SKM-1 treated with dmso at 0.1 percent for 144 hours (cell line): ENCODE results near the gene TMEM40.
"Not testable (repeated sequence)": the region's sequence is repeated elsewhere in the genome, so short reads cannot be mapped to it uniquely, and the experiment has no call there.

Experiments used
- DNase-seq: peaks from one replicate; lab custom pipeline; 2025; ENCODE audit not compliant: unreplicated experiment; lab: John Stamatoyannopoulos, UW

TMEM40 gene

DNA sequence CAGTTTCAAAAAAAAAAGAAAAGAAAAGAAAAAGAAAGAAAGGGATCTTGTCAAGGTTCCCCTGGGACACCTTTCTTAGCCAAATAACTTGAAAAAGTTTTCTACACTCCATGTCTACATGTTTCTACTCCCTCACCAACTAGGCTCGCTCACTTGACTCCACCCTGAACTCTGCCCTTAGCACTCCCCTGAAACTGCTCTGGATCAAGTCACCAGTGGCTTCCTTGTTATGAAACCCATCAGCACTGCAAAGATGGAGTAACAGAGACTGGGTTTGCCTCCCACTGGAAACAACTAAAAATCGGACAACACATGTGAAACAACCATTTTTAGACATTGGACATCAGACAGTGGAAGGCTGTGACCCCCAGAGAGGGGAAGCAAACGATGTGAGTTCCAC is 36.8 kb downstream of the TMEM40 start:
- DNase-seq, result no peak

DNA sequence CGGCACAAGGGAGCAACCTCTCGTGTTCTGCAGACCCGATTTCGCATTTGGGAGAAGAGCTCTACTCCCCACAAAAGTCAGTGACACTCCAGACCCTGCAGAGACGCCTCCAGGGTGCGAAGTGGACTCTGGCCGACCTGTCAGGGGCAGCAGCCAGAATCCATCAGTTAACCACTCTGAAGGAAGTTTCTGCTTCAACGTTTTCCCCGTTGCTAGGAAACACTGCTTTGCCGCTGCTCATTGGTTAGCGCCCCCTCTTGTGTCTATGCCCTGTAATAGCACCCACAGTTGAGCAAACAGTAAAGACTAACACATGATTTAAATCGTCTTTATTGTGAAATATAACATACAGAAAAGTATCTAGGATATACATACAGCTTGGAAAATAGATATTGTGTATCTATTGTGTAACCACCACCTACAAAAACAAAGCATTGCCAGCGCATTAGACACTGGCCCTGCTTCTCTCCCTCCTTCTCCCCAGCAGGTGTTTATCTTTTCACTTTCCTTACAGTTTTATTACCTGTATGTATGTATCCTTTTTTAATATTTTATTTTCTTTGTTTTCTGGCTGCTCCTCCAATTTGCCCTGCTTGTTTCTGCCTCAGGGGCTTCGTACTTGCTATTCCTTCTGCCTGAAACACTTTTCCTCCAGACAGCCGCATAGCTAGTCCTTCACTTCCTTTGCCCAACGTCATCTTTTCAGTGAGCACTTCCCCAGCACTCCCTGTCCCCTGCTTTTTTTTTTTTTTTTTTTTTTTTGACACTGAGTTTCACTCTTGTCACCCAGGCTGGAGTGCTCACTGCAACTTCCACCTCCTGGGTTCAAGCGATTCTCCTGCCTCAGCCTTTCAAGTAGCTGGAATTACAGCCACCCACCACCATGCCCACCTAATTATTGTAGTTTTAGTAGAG is 38.8 kb downstream of the TMEM40 start:
- peak; percentile 93 for DNase-seq

DNA sequence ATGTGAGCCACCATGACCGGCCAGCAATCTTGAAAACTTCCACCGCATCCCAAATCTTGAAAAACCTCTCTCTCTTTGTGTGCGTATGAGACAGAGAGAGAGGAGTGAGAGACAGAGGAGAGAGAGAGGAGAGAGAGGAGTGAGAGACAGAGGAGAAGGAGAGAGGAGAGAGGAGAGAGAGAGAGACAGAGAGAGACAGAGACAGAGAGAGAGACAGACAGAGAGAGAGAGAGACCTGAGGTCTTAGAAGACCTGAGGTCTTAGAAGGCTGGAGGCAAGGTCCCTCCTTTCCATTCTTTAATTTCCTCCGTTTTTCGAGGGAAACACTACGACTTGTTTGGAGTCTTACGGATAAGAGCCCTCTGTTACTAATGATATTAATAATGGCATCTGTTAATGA is 39.5 kb downstream of the TMEM40 start:
- no peak for DNase-seq

- DNase-seq, result no peak
These were observed 42.4 kb downstream of the TMEM40 start for GRCh38 chr3:12716605-12717151.

GRCh38 chr3:12714278-12714677 is 44.8 kb downstream of the TMEM40 start:
- no peak for DNase-seq

GRCh38 chr3:12710062-12710461 is 49.0 kb downstream of the TMEM40 start:
- no peak for DNase-seq

- no peak for DNase-seq
These were observed 49.7 kb downstream of the TMEM40 start for GRCh38 chr3:12709334-12709733.

GRCh38 chr3:12708584-12709192 is 50.4 kb downstream of the TMEM40 start:
- DNase-seq, result no peak

DNA sequence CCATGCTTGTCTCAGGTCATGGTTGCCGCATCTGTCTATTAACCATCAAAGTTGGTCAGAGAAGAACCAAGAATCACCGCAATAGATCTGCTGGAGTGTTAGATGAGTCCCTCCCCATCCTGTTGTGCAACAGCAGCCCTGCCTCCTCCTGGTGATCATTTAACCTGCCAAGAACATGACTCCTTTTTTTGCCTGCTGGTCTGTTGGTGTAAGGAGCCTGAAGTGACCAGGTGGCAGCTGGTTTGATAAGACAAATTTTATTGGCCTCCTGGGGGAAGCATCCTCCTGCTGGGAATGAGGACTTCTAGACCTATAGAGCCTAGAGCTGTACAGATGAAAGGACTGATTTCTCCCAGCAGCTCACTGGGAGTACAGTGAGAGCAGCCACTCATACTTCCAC is 51.6 kb downstream of the TMEM40 start:
- DNase-seq, result peak; percentile 39

GRCh38 chr3:12706504-12707253 is 52.4 kb downstream of the TMEM40 start:
- DNase-seq, result peak; percentile 79

DNA sequence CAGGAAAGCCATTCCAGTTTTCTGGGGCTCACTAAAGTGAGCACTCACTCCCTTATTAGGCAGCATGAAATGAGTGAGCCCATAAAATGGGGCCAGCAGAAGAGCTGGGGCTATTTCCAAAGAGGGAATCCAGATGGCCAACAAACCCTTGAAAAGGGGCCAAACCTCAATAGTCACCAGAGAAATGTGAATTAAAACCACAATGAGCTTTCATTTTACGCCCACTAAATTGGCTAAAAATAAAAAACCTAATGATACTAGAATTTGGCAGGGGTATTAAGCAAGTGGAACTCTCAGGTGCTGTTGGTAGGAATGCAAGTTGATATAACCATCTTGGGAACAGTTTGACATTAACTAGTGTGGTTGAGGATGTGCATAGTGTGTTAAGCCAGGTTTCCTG is 53.1 kb downstream of the TMEM40 start:
- DNase-seq, result no peak

DNA sequence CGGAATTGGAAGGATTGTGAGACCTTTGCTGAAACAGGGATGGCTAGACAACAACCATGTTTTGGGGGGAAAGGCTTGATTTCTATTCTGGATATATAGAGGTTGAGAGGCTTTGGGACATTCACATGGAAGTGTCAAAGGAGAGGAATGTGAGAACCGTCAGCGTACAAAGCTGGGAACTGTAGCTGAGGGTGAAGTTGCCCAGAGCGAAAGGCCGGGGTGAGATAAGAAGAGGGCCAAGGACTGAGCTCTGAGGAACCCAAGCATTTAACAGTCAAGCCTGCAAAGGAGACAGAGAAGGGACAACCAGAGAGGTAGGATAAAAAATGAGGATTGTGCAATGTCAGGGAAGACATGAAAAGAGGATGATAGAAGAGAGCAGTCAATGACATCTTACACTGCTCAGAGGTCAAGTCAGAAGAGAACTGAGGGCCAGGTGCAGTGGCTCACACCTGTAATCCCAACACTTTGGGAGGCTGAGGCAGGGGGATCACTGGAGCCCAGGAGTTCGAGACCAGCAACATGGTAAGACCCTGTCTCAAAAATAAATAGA is 53.6 kb downstream of the TMEM40 start:
- DNase-seq, result no peak

DNA sequence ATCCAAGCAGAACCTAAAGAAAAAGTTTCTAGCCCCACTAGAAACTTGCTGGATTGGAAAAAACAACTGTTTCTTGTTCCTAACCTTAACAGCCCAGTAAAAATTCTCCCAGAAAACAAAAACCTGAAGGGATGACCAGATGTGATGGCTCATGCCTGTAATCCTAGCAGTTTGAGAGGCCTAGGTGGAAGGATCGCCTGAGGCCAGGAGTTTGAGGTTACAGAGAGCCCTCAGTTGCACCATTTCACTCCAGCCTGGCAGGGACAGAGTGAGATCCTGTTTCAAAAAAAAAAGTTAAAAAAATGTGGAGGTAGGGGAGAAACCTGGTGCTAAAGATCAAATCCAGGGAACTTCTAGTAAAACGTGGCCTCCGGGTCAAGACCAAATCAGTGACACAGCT is 56.6 kb downstream of the TMEM40 start:
- no peak for DNase-seq

GRCh38 chr3:12701601-12702000 is 57.5 kb downstream of the TMEM40 start:
- DNase-seq, result not testable (repeated sequence)

GRCh38 chr3:12700800-12701199 is 58.3 kb downstream of the TMEM40 start:
- no peak for DNase-seq

GRCh38 chr3:12695916-12696315 is 63.1 kb downstream of the TMEM40 start:
- DNase-seq, result no peak

GRCh38 chr3:12695112-12695511 is 63.9 kb downstream of the TMEM40 start:
- no peak for DNase-seq

GRCh38 chr3:12692444-12692843 is 66.6 kb downstream of the TMEM40 start:
- no peak for DNase-seq

DNA sequence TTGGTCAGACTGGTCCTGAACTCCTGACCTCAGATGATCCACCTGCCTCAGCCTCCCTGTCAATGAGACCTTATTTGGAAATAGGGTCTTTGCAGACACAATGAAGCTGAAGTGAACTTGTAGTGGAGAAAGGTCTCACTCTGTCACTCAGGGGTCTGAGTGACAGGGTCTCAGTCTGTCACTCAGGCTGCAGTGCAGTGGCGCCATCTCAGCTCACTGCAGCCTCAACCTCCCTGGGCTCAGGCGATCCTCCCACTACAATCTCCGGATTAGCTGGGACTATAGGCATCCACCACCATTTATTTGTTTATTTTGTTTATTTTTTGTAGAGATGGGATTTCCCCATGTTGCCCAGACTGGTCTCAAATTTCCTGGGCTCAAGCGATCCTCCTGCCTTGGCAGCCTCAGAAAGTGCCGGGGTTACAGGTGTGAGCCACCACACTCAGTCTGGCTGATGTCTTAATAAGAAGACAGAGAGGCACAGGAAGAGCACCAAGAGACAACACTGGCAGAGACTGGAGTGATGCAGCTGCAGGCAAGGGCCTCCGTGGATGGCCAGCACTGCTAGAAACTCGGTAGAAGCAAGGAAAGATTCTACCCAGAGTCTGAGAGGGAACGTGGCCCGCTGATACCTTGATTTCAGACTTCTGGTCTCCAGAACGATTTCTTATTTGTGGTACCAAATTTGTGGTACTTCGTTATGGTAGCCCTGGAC is 68.9 kb downstream of the TMEM40 start:
- no peak for DNase-seq

DNA sequence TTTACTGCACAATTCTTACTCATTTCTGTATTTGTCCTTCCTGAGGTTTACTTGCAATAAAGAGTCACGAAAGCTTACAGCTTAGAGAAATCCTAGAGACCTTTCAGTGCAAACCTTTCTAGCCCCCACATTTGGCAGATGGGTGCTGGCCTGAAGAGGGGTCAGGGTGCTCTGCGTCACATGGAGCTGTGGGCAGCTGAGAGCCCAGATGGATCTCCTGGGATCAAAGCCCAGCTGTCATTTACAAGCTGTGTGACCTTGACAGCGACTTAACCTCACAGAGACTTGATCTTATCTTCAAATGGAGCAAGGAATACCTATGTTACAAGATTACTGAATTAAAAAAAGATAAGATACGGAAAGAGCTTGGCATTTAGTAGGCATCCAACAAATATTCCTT is 71.1 kb downstream of the TMEM40 start:
- DNase-seq, result no peak

DNA sequence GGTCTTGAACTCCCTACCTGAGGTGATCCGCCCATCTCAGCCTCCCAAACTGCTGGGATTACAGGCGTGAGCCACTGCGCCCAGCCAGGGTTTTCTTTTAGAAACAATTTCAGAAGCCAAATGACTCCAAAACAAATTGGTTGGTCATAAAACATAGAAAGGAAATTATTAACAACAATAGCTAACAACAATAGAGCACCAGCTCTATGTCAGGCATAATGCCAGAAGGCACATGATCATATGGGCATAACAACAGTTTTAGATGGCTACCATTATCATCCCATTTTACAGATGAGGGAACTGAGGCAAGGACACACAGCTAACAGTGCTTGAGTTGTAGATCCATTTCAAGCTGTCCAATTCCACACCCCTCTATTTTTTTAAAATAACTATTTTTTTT is 73.0 kb downstream of the TMEM40 start:
- DNase-seq, result no peak
